HL-60/S4 treated with phorbol 12-myristate 13-acetate at 8.2 ng/mL for 4 days and 3 days (cell line): ENCODE data around the gene TMEM170B.

Experiments
- in situ Hi-C: fragments of 300-500 bp; cut with MboI; formaldehyde crosslinking; loops from 2 replicates; pipeline ENCODE4 v1.15.0; 2022; ENCODE audit warnings: low sequenced_read_pairs

TMEM170B gene

DNA sequence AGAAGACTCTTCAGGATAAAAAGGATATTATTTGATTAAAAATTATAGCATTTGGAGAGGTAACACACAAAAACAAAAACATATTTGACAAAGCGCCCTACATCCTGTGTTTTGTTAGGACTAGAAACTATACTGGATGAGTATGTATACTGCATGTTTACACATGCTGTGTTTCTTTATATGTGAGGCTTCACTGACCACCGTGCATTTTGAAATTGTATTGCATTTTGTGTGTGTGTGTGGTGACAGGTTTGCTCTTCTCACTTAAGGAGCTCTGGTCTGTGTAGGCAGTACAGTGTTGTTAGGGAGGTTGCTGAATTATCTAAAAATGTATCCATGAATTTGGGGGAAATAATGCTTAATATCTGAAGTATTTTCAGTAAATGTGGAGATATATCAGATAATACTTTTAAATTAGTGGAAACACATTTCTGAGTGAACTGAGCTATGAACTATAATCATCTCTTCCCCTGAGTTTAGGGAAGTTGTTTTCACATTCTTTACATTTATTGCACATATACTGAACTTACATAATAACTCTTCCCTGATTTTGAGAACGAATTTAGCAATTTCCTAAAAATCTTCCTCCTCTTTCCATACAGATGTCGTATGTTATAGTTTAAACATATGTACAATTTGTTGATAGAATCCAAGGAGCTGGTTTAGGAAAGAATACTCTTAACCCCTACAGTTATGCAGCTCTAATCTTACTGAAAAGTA is 43.3 kb downstream of the TMEM170B start:
- in situ Hi-C loops: loop anchor here (25.0 kb wide), 1 partner anchor 1031 kb away; no protein-coding TSS in a partner anchor

DNA sequence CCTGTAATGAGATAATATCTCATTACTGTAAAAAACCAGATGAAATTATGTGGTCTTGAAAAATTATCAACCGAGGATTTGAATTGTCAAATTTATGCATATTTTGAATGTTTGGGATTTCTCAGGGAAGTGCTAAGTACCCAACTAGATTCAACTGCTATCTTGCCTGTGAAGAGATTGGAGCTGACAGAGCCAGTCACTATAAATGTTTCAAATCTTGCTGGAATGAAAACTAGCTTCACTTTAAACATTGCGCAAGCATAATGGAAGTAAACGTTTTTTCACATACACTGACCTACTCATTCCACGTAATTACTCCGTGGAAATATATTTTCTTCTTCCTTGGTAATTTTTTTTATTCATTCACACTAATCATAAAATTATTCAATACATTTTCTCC is 46.7 kb downstream of the TMEM170B start:
- in situ Hi-C loops: loop anchor here (25.0 kb wide), 1 partner anchor 1028 kb away; no protein-coding TSS in a partner anchor

- in situ Hi-C loops: loop anchor here (25.0 kb wide), 1 partner anchor 1027 kb away; no protein-coding TSS in a partner anchor
Observed at GRCh38 chr6:11585426-11586016, 48.0 kb downstream of the TMEM170B start.

DNA sequence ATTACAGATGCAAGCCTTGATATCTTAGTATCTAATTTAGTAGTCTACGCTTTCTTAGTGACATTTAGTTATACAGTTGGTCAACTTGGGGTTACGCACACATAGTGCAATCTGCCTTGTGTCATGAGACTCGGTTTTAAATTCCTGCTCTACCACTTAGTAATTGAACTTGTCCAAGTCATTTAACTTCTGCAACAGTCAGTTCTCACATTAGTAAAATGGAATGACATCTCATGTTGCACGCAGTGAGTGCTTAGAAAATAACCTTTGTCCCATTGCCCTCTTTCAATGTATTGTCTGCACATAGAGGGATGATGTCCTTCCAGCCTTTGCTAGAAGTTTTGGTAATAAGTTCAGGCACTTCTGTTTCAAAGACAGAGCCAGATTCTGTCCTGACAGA is 48.6 kb downstream of the TMEM170B start:
- in situ Hi-C loops: loop anchor here (25.0 kb wide), 1 partner anchor 1026 kb away; no protein-coding TSS in a partner anchor

GRCh38 chr6:11586536-11586935 is 49.0 kb downstream of the TMEM170B start:
- in situ Hi-C loops: loop anchor here (25.0 kb wide), 1 partner anchor 1026 kb away; no protein-coding TSS in a partner anchor

- in situ Hi-C loops: loop anchor here (25.0 kb wide), 1 partner anchor 1023 kb away; no protein-coding TSS in a partner anchor
Observed at GRCh38 chr6:11589261-11589660, 51.7 kb downstream of the TMEM170B start.

GRCh38 chr6:11592294-11592906 is 54.9 kb downstream of the TMEM170B start:
- in situ Hi-C loops: loop anchor here (25.0 kb wide), 1 partner anchor 1020 kb away; no protein-coding TSS in a partner anchor

- in situ Hi-C loops: loop anchor here (25.0 kb wide), 1 partner anchor 1019 kb away; no protein-coding TSS in a partner anchor
Observed at GRCh38 chr6:11593096-11593495, 55.5 kb downstream of the TMEM170B start.

DNA sequence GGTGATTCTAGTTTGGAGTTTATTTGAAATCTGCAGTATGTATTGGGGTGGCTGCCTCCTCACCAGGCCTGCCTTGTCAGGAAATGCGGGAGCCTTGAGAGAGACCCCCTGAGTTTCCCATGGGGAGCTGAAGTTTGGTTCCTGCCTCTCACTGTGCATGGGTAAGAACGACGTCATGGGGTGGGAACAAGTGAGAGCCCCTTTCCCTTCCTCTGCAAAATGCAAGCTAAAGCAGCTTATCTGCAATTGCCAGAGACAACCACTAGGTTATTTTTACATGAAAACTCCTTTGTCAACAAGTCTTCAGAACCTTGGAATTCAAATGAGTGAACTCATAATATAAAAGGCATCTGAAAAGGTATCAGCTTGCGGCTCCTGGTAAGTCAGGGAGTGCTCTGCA is 58.4 kb downstream of the TMEM170B start:
- in situ Hi-C loops: loop anchor here (25.0 kb wide), 1 partner anchor 1016 kb away; no protein-coding TSS in a partner anchor

GRCh38 chr6:11596640-11597237 is 59.2 kb downstream of the TMEM170B start:
- in situ Hi-C loops: loop anchor here (25.0 kb wide), 1 partner anchor 1016 kb away; no protein-coding TSS in a partner anchor

DNA sequence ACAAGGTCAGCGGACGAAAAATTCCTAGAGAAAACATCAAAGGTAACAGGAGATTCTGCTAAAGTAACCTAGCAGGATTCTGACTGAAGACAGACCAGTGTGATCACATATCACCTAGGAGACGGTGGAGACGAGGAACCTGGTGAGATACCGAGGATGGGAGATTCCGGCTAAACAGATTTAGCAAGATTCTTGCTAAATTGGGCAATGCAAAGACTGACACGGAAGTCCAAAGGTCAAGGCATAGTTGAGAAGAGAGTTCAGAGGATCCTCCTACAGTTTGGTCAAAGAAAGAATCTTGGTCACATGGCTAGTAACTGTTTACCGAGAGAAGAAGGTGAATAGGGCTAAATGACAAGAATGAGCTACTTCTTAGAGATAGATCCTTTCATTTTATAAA is 61.1 kb downstream of the TMEM170B start:
- in situ Hi-C loops: loop anchor here (25.0 kb wide), 1 partner anchor 1014 kb away; no protein-coding TSS in a partner anchor

GRCh38 chr6:11600251-11600650 is 62.7 kb downstream of the TMEM170B start:
- in situ Hi-C loops: no loop called here

DNA sequence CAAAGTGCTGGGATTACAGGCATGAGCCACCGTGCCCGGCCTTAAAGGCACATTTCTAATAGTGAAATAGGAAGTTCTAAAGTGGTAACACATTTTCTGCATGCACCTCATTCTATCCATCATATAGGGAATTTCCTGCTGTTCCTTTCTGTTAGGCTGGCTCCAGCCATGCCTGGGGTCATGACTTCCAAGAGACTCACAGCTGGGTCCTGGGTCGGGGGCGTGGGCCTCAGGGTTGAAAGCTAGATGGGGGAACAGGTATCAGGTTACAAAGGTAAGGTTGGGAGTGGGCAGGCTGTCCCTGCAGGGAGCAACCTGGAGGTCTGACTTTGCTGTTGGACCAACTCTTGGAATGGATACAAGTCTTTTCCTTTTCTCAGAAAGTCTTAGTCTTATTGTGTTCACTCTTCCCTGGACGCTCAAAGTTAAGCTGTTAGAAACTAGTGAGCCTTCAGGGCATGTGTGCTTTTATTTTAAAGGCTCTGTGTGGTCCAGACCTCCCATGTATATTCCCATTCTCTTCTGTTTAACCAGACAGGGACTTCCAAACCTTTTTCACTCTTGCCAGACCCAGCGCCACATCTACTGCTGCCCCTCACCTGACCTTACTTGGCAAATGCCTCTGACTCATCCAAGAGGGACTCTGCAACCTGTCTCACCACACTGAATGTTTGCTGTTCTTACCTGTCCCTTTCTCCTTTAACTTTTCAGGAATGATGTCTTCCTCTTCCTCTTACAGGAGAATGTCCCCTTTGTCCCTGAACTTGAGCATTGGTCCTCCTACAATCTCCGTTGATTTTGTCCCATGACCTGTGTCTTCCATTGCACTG is 64.4 kb downstream of the TMEM170B start:
- in situ Hi-C loops: no loop called here

DNA sequence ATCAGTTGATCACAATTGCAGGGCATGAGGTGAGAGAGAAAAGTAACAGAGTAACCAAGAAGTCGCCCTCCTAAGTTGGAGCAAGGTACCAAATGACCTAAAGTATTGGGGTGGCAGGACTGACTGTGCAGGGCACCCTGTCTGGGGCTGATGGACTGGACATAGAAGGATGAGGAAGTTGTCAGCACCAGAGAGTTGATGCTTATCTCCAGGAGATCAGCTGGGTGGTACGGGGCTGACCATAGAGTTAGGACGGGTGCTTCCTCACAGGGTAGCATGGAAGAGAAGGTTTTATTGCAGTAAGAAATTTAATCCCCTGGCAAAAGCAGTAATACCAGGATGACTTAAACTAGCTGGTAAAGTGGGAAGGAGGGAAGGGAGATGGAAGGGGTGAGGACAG is 66.7 kb downstream of the TMEM170B start:
- in situ Hi-C loops: no loop called here

DNA sequence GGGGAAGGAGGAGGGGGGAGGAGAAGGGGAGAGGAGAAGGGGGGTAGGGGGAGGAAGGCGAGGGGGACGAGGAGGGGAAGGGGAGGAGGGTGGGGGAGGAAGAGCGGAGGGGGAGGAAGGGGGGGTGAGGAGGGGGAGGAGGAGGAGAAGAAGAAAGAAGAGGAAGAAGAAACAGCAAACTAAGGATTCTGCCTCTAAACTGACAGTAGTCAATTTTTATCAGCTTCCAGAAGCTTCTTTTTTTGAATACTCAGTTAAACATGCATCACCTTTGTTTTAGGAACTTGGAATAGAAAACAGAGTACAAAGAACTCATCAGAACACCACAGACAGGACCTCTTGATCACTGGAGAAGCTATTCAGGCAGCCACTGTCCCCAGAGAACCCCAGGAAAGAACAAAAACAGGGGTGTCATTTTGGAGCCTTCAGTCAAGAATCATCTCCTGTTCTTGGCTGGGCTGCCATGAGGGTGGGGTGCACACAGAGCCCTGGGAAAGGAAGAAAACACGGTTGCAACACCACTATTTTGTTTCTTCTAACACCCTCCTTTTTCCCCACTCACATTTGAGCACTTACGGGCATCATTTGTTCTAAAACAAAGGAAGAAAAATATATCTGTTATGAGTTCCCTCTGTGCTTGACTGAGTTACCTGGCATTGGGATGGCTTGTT is 67.4 kb downstream of the TMEM170B start:
- in situ Hi-C loops: no loop called here

GRCh38 chr6:11605507-11605905 is 68.0 kb downstream of the TMEM170B start:
- in situ Hi-C loops: no loop called here

DNA sequence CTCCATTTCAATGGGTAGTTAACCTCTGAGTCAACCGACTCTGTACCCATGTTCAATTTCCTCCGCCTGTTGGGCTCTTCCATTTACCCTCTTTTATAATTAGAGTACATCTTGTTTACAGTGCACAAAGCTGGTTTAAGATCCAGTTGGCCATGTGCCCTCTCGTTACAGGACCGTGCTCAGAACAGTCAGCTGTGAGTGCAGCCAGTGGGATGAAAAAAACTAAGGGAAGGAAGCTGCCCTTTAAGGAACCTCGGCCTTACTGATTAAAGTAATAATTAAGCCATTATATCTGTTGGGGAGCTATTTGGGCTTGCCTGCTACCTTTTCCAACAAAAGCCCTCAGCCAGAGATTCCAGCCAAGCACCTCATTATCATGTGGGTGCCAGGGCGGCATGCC is 68.8 kb downstream of the TMEM170B start:
- in situ Hi-C loops: no loop called here

DNA sequence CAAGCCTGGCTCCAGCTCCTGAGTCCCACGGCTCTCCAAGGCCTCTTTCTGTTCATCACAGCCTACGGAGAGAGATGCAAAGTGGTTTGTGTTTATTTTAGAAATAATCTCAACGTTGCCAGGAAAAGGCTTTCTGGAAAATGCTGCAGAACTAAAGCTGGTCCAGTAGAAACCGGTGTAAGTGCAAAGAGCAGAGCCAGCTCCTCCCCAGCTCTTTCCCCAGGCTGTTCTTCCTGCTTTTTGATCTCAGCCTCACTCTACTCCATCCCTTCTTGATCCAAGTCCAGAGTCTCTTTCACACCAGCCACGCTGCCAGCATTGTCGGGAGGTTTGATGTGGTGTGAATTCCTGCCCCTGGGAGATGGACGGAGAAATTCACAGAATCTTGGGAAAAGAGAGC is 69.8 kb downstream of the TMEM170B start:
- in situ Hi-C loops: no loop called here

DNA sequence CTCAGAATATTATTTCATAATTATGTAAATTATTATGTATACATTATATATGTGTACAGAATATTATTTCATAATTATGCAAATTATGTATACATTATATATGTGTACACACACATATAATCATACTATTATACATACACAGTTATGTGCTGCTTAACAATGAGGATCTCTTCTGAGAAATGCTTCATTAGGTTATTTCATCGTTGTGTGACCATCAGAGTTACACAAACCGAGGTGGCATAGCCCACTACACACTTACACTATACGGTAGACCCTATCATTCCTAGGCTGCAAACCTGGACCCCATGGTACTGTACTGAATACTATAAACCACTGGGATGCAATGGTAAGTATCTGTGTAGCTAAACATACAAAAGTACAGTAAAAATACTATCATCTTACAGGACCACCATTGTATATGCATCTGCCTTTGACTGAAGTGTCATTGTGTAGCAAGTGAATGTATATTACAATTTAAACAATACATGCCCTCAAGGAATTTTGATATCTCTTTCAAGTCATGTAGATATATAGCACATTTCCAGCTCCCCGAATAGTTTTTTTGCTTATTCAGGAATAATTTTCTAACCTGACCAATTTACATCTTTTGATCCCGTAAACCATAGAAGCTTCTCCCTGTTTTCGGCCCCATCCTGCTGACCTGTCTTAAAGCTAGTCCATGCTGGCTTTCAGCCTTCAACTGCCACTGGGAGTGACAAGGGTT is 71.2 kb downstream of the TMEM170B start:
- in situ Hi-C loops: no loop called here
